Measurements from ENCODE around the gene BDNF.
"Not testable (repeated sequence)": the region's sequence is repeated elsewhere in the genome, so short reads cannot be mapped to it uniquely, and the experiment has no call there.

Gene BDNF
- 0 reads per million in 4 donors for total RNA-seq

- DNase-seq = no peak
Observed at GRCh38 chr11:27700351-27701301, at the start of gene BDNF. Gene BDNF (minus strand): TSS chr11:27700455. CDS start chr11:27658564, 41,891 bp downstream.

DNA sequence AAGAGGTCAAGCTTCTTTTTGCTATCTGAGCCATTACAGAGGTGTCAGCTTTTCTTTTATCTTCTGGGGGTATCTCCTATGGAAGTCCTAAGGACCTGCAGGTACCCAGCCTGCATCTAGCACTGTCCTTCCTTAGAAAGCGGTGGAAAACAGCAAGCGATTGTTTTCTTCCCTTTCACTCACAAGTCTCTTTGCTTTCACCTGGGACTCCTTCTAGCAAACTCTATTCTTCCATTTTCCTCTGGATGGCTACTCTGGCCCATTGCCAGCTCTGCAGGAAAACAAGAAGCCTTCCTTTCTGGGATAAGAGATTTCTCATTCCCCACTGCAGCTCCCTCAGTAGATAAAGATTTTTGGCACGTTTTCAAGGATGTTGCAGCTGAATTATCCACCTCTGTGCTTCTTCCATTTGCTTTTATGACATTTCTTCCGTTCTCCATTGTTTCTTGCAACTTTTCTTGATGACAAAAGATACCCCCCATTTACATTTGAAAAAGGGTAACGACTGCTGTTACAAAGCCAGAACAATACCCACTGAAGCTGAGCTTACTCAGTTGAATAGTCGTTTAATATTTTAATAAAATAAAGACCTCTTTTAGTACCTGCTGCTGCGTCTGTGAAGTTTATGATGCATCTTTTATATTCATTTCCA is 40.2 kb upstream of the BDNF start:
- DNase-seq = no peak

GRCh38 chr11:27735281-27735680 is 35.0 kb upstream of the BDNF start:
- DNase-seq = no peak

DNA sequence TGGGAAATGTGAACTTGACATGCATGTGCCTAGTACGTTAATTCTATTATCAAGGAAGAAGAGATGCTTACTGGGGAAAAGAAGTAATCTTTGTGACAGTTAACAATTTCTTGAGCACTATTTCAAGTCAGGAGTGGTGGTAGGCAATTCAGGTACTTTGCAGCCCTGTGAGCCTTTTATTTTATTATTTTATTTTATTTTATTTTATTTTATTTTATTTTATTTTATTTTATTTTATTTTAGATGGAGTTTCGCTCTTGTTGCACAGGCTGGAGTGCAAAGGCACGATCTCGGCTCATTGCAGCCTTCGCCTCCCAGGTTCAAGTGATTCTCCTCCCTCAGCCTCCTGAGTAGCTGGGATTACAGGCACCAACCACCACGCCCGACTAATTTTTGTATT is 31.5 kb upstream of the BDNF start:
- not testable (repeated sequence) for DNase-seq

- no peak for DNase-seq
Observed at GRCh38 chr11:27726981-27727380, 26.7 kb upstream of the BDNF start.

- DNase-seq = no peak
Observed at GRCh38 chr11:27723687-27724086, 23.4 kb upstream of the BDNF start.

DNA sequence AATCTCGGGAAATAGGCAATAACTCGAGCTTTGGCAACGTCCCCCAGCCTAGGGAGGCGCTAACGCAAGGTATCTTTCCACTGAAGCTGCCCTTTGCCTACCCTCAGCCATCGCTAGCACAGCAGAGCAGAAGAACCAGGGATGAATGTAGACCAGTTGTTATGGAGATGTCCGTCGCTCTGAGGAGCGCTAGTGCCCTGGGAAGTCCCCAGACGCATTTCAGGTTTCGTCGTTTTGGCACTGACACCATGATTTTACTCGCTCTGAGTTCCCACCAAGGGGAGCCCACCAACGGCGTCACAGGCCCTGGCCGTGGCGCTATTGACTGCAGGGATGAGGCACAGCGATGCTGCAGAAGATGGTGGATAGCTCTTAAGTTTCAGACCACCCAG is 22.7 kb upstream of the BDNF start:
- no peak for DNase-seq

DNA sequence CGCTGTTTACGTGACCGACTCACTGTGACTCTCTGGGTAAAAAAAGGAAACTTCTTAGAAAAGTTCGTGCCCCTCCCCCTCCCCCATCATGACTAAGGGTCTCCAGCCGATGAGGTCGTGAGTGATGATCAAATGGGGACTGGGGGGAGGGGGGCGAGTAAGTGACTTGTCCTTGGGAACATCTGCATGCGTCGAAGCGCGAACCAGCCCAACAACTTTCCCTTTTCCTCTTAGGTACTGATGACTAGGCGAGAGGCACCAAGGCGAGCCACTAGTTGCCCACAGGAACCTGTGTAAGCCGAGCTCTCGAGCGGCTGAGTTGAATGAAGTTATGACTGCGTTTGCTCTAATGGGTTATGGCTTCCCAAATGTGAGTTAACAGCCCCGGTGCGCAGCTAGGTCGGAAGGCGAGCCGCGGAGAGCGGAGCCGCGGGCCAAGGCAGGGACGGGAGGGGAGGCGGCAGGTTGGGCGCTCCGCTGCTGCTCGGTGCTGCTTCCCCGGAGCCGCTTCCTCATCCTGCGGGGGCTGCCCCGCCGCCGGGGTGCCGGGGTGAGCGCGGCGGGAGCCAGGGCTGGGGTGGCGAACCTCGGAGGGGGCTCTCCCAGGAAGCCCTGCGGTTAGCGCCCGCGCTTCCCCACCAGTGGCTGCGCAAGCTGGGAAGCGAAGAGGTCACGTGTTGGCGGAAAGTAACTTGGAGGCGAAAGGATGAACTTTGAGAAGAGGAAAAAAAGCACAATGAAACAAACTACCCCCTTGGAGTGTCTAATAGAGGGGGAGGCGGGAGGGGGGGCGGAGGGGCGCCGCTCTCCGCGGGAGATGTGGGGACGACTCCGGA is 22.1 kb upstream of the BDNF start:
- no peak for DNase-seq

DNA sequence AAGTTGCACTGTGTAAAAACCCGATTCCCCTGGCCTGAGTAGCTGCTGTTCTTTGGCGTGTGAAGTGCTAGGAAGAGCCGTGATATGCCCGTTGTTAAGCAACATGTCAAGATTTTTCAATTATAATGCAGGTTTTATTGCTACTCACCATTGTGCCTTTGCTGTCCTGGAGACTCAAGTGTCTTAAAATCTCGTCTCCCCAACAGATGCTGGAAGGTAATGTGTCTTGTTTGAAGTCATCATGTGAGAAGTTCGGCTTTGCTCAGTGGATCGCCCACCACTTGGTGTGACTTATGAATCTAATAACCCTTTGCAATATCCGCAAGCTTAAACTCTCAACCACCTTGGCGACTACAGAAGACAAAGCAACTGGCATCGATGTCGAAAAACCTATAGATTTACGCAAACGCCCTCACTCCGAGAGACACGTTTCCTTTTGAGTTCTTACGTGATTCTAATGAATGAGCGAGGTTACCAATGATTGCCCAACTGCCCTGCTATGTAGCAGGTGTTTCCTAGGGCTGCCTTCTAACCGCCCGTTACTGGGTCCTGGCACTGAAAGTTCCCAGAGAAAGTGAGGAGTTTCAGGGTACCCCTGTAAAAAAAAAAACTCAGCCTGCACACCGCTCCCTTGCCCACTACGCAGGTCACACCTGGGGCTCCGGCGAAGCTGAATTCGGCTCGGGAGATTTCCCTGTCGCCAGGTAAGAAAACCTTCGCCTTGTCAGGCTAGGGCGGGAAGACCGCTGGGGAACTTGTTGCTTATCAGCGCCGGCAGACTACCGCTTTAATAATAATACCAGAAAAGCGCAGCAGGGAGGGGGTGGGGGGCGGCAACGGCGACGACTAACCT is 21.2 kb upstream of the BDNF start:
- no peak for DNase-seq

DNA sequence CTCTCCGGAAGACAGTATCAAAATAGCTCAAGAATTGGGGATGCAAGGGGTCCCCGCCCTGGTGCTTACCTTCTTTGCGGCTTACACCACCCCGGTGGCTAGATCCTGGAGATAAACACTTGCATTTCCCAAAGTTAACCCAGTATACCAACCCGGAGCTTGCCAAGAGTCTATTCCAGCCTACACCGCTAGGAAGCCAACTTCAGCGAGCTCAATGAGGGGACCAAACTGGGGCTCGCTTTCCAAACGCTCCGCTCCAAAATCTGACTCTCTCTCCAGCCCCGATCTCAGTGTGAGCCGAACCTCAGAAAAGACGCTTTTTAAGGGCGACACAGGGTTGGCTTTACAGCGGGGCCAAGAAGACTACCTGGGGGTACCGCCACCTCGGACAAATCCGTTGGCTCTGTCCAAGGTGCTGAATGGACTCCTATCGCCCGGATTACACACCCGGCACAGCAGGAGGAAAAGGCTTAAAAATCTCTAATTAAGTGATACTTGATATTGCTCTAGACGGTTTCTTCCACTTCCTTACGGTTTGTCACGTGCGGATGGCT is 20.1 kb upstream of the BDNF start:
- no peak for DNase-seq

DNA sequence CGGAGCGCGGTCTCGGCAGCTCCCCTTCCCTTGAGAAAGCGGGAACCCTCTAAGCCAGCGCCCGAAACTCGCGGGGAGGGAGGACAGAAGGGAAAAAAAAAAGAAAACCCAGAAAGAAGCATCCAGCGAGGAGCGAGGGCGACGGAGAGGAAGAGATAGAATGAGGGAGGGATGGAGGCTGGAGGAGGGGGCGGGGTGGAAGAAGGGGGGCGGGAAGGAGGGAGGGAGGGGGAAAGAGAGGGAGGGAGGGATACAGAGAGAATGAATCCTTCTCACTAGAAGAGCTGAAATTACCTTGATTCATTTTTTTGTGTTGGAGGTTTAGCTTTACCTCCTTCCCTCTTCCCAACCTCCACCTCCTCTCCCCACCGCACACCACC is 19.3 kb upstream of the BDNF start:
- no peak for DNase-seq

- no peak for DNase-seq
Observed at GRCh38 chr11:27718863-27719545, 18.7 kb upstream of the BDNF start.

- no peak for DNase-seq
Observed at GRCh38 chr11:27718346-27718862, 18.1 kb upstream of the BDNF start.

GRCh38 chr11:27717801-27718229 is 17.6 kb upstream of the BDNF start:
- DNase-seq = no peak

- DNase-seq = no peak
Observed at GRCh38 chr11:27717377-27717776, 17.1 kb upstream of the BDNF start.

DNA sequence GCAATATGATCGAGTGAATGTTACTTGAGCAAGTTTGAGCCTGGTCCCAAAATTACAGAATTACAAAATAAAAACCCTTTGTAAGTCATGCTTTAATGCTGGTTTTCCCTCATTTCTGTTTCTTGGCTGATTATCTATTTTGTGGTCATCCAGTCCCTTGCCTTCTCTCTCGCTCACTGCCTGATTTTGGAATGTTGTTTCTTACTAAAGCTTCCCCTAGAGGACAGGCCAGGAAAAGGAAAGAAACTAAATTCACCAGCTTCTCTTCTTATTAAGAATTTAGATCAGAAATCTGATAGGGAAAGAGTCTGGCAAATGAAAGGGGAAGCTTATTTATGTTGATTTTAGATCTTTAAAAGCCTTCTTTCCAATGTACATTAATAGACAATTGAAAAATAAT is 16.6 kb upstream of the BDNF start:
- DNase-seq = no peak

- DNase-seq = no peak
Observed at GRCh38 chr11:27716216-27716615, 16.0 kb upstream of the BDNF start.

DNA sequence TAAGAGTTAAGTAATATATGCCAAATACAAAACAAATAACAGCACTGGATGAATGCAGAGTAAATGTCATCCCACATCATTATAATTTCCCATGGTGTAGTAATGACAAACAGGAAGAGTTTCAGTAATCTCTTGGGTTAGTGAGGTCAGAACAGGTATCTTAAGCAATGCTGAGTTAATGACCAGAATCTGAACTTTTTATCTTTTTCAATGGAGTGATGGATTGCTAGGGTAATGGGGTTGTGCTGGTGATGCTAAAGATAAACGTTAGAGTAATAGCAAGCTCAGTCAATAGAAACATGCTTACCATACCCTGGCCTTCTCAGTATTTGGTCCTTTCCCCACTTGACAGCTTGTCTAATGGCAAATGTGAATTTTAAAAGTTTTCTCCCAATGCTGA is 11.5 kb upstream of the BDNF start:
- DNase-seq = no peak

DNA sequence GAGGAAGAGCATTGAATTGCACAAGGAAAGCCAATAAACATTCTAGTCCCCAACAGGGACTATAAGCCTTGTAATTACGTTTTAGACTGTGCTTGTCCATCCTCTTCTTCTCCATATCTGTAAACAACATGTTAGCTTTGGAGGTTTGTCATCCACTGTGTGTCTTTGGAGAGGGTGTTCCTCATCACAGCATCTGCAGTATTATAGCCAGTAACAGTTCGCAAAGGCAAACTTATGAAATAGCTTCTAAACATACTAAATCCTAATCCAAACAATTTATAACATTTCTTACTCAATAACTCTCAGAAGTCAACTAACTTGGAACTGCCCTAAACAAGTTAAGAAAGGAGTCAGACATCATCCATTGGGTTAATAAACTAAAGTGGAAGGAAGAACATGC is 10.3 kb upstream of the BDNF start:
- DNase-seq = no peak

DNA sequence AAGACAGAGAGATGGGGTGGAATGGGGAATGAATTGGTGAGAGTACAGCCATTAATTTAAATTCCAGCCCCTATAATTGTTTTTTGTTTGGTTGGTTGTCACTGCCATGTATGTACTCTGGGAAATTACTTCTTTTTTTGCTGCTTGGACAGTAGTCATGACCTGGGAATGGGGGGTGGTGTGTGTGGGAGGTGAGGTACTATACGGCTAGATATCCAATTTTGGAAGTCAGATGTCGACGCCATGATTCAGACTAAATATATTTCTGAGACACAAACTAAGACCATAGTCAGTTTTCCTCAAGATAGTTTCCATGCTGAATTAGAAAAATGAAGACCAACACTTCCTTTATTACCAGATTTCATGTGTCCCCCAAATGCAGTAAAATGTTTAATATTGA is 7.4 kb upstream of the BDNF start:
- DNase-seq = no peak

All from T-helper 1 cell (primary cell).